ENCODE results near the gene SRP9.

Gene SRP9

GRCh38 chr1:225737866-225738265, 39.8 kb upstream of the SRP9 start:
- no peak overlapping the region for H3K4me3 ChIP-seq (replicated peaks in 1 of 2; ENCODE audit: low read depth in 2 of 2, low read length in 2 of 2)
- no peak for TF ChIP-seq CTCF (IDR thresholded peaks at IDR 0.05; ENCODE audit: low read depth, low read length)
- DNase-seq (ENCODE audit: low read depth in 2 of 2), result no peak

GRCh38 chr1:225738763-225739162, 38.9 kb upstream of the SRP9 start:
- no peak for DNase-seq (ENCODE audit: low read depth in 2 of 2)
- no peak for TF ChIP-seq CTCF (IDR thresholded peaks at IDR 0.05; ENCODE audit: low read depth, low read length)
- no peak overlapping the region for H3K4me3 ChIP-seq (replicated peaks in 1 of 2; ENCODE audit: low read depth in 2 of 2, low read length in 2 of 2)

GRCh38 chr1:225739542-225740107, 38.0 kb upstream of the SRP9 start:
- no peak for TF ChIP-seq CTCF (IDR thresholded peaks at IDR 0.05; ENCODE audit: low read depth, low read length)
- no peak overlapping the region for H3K4me3 ChIP-seq (replicated peaks in 1 of 2; ENCODE audit: low read depth in 2 of 2, low read length in 2 of 2)
- no peak for DNase-seq (ENCODE audit: low read depth in 2 of 2)

- H3K4me3 ChIP-seq (replicated peaks in 1 of 2; ENCODE audit: low read depth in 2 of 2, low read length in 2 of 2), result no peak overlapping the region
- DNase-seq (ENCODE audit: low read depth in 2 of 2), result no peak
- no peak for TF ChIP-seq CTCF (IDR thresholded peaks at IDR 0.05; ENCODE audit: low read depth, low read length)
Observed at GRCh38 chr1:225744745-225745144, 32.9 kb upstream of the SRP9 start.

DNA sequence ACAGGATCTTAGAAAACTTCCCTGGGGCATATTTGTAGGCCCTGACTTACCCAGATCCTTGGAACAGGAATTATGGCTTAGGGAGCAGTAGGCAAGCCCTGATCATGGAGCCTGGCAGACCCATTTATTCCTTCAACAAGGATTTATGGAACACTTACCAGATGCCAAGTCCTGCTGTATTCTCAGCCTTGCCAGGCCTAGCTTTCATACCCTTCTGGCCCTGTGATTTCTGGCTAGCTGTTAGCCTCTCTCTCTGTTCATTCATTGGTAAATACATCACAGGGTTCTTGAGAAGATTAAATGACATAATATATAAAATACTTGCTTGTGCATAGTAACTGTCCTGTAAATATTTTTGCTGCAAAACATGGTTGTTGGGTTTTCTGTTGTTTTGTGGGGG, 32.4 kb upstream of the SRP9 start:
- TF ChIP-seq CTCF (IDR thresholded peaks at IDR 0.05; ENCODE audit: low read depth, low read length), result no peak
- no peak overlapping the region for H3K4me3 ChIP-seq (replicated peaks in 1 of 2; ENCODE audit: low read depth in 2 of 2, low read length in 2 of 2)
- no peak for DNase-seq (ENCODE audit: low read depth in 2 of 2)

DNA sequence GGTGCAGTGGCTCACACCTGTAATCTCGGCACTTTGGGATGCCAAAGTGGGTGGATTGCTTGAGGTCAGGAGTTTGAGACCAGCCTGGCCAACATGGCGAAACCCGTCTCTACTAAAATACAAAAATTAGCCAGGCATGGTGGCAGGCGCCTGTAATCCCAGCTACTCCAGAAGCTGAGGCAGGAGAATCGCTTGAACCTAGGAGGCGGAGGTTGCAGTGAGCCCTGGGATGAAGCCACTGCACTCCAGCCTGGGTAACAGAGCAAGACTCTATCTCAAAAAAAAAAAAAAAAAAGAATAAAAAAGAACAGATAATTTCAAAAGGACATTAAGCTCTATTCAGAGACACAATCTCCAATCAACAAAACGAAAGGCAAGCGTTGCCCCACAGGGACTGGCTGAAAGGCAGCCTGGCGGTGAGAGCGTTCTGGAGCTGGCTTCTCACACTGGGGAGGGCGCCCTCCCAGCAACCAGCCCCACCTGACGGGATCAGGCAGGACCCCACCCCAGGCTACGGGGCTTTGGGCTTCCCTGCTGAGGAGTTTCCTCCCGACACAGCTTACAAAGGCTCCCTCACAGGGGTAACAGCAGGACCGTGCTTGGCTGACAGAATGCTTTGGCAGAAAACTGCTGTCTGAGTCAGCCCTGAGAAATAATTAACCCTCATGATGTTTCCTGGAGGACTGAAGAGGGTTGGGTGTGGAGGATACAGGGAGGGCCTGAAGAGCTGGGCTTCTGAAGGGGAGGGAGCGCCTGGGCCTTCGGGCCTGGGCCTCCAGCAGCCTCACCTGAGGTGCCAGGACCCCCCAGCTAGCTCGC, 31.1 kb upstream of the SRP9 start:
- peak; percentile 26 for TF ChIP-seq CTCF (IDR thresholded peaks at IDR 0.05; ENCODE audit: low read depth, low read length)
- peak overlapping the region; percentile 42 to 49 for H3K4me3 ChIP-seq (replicated peaks in 1 of 2; ENCODE audit: low read depth in 2 of 2, low read length in 2 of 2)
- peak; percentile 92 to 93 for DNase-seq (ENCODE audit: low read depth in 2 of 2)

All from cardiac fibroblast (primary cell).